ENCODE results near the gene GARIN5B.

The GARIN5B gene

DNA sequence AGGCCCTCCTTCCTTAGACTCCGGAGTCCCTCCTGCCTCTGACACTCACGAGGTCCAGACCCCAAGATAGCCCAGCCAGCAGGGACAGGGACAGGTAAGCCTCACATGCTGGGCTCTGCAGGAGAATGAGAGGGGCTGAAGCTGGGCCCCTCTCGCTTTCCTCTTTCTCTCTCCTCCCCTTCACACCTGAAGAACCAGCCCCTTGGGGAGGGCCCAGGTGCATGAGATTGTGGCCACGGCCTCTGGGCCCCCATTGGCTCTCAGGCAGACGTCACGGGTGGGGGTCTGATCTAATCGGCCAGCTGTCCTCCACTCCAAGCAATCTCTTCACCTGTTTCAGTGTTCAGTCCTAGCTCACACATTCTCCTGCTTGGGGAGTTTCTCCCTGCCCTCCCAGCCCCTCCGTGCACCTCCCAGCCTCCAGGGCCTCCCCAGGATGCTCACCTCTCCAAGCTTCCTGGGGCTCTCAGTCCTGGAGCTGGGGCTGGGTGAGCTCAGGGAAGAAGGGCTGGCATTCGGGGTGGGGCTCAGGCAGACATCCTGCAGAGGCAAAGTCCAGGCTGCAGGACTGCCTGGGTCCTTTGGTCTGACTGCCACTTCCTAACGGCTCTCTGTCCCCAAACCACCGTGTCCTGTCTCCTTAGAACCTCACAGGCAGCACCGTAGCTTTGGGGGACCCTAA lies 40.7 kb downstream of the GARIN5B start:
- DNase-seq (ENCODE audit: low spot score): no peak

- no peak for DNase-seq (ENCODE audit: low spot score)
Measured at GRCh38 chr19:55321466-55322137, 41.5 kb downstream of the GARIN5B start.

- no peak for DNase-seq (ENCODE audit: low spot score)
Measured at GRCh38 chr19:55320844-55321419, 42.1 kb downstream of the GARIN5B start.

DNA sequence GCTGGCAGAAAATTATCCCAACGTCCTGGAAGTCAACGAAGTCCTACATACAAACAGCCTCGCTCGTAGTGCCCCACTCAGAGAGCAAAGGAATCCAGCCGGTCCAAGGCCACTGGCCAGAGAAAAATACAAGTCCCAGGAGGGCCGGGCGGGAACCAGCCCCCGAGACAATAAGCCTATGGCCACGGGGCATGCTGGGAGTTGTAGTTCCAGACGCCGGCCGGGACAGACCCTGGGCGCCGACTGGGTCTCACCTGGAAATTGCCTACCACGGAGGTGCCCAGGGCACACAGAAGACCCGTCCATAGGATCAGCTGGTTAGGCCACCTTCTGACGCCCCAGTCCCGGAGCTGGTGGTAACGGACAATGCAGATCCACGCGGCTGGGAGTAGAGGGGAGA lies 43.3 kb downstream of the GARIN5B start:
- no peak for DNase-seq (ENCODE audit: low spot score)

- no peak for DNase-seq (ENCODE audit: low spot score)
Measured at GRCh38 chr19:55316646-55317045, 46.4 kb downstream of the GARIN5B start.

DNA sequence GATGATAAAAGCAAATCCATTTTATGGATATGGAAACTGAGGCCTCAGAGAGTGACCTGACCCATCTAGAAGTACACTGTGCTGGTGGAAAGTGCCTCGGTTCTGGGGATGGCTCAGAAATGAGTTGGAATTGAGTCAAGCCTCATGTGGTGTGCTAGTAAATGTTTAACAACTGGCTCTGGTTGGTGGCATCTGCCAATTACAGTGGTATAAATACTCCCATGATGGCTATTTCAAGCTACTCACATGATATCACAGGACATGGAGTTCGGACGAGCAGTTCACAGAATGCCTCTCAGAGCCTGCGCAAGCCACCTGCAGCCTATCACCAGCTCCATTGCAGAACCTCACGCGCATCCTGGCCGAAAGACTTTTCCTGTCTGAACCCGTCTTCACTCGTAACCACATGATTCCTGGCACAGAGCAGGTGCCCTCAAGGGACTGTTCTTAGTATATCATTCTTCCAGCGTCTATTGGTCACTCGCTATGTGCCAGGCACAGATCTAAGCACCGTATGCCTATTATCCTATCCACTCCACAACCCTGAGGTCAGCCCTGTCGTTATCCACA lies 47.0 kb downstream of the GARIN5B start:
- DNase-seq (ENCODE audit: low spot score): no peak

- DNase-seq (ENCODE audit: low spot score): no peak
Measured at GRCh38 chr19:55314396-55314795, 48.7 kb downstream of the GARIN5B start.

- no peak for DNase-seq (ENCODE audit: low spot score)
Measured at GRCh38 chr19:55312621-55313512, 50.2 kb downstream of the GARIN5B start.

DNA sequence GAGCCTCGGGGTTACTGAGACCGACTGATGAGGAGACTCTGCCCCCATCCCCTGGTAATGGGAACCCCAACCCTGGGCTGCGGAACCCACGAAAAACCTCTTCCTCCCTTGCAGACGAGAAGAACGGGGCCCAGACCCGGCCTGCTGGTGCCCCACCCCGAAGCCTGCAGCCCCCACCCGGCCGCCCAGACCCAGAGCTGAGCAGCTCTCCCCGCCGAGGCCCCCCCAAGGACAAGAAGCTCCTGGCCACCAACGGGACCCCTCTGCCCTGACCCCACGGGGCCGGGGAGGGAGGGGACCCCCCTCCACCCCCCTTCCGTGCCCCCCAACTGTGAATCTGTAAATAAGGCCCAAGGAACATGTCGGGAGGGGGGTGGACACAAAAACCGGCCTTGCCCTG lies 51.3 kb downstream of the GARIN5B start:
- DNase-seq (ENCODE audit: low spot score): no peak

- DNase-seq (ENCODE audit: low spot score): no peak
Measured at GRCh38 chr19:55311397-55311796, 51.7 kb downstream of the GARIN5B start.

DNA sequence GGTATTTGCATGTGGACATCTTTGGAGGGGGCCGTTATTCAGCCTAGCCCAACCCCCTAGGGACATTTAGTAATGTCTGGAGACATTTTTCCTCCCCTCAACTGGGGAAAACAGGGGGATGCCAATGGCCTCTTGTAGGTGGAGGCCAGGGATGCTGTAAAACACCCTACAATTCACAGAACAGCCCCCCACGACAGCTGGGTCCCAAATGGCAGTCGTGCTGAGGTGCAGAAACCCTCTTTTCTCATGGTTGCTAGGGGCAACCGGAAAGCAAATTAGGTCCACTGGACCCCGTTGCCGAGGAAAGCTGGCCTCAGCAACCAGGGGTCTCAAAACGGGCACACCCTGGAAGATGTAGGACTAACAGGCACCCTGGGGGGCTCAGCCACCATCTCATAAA lies 52.6 kb downstream of the GARIN5B start:
- DNase-seq (ENCODE audit: low spot score): no peak

- no peak for DNase-seq (ENCODE audit: low spot score)
Measured at GRCh38 chr19:55309448-55309847, 53.6 kb downstream of the GARIN5B start.

- no peak for DNase-seq (ENCODE audit: low spot score)
Measured at GRCh38 chr19:55308281-55308680, 54.8 kb downstream of the GARIN5B start.

DNA sequence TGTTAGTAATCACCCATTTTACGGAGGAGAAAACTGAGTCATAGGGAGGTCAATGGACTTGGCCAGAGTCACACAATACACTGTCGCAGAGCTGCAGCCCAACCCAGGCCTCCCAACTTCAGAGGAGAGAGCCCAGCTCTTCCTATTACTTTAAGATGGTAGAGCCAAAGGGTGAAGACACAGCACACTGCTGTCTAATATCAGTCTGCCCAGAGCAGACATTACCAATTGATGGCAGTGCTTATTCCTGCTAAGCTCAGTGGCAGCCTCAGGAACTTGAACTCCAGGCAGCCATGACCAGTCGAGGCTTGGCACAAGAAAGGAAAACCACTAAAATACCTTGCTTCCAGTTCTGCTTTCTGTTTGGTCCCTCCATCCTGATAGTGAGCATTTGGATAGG lies 56.3 kb downstream of the GARIN5B start:
- DNase-seq (ENCODE audit: low spot score): no peak

DNA sequence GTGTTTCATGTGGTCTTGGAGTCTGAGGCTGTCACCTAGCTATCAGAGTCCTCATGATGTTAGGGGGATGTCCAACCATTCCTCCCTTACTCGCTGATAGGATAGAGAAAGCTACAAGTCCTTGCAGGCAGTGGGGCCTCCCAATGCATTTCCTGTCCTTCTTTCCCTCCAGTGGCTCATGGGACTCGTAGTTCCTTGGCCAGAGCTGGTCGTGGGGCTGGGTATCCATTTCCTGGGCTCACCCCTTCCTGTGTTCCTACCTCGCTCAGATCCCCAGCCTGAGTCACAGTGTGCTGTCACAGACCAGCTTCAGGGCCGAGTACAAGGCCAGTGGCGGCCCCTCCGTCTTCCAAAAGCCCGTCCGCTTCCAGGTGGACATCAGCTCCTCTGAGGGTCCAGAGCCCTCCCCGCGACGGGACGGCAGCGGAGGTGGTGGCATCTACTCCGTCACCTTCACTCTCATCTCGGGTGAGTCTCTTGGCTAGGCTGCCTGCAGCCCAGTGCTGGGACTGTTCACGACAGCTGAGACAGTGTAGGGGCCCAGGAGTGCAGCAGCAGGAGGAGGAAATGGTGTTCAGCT lies 57.0 kb downstream of the GARIN5B start:
- DNase-seq (ENCODE audit: low spot score): no peak

- no peak for DNase-seq (ENCODE audit: low spot score)
Measured at GRCh38 chr19:55305491-55305890, 57.6 kb downstream of the GARIN5B start.

GRCh38 chr19:55304980-55305379 lies 58.1 kb downstream of the GARIN5B start:
- DNase-seq (ENCODE audit: low spot score): no peak

Measured in kidney capillary endothelial cell (primary cell).